GM19324 (cell line): ENCODE data around the gene SPI1.

Experiments
- ATAC-seq: cut with Tn5 transposase; IDR thresholded peaks from one replicate; pipeline ENCODE4 v1.9.1; 2021; ENCODE audit warnings: mild to moderate bottlenecking, moderate library complexity; ENCODE audit not compliant: unreplicated experiment, low FRiP score

Gene SPI1

DNA sequence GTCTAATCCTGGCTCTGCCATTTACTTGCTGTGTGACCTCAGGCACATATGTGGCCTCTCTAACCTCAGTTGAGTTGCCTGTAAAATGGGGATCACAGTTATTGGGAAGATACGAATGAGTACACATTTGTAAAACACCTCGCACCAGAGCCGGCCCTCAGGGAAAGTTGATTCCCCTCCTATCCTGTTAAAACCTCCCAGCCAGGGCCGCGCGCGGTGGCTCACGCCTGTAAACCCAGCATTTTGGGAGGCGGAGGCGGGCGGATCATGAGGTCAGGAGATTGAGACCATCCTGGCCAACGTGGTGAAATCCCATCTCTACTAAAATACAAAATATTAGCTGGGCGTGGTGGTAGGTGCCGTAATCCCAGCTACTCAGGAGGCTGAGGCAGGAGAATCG is 18.0 kb downstream of the SPI1 start:
- no peak for ATAC-seq

DNA sequence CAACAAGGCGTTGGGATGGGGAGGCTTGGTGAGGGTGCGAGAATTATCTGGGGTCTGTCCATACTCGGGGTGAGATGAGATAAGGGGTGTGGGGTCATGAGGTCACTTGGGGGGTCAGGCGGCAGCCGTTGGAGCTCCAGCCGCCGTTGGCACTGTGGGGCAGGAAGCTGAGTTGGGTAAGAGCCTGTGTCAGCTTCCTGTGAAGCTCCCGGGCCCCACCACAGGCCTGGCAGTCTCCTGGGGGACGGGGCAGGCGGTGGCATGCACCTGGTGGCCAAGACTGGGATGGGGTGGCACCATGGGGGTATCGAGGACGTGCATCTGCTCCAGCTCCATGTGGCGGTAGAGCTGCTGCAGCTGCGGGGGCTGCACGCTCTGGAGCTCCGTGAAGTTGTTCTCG is 18.8 kb downstream of the SPI1 start:
- no peak for ATAC-seq

GRCh38 chr11:47359162-47359561 is 19.2 kb downstream of the SPI1 start:
- no peak for ATAC-seq

- ATAC-seq: no peak
Measured at GRCh38 chr11:47358731-47359051, 19.7 kb downstream of the SPI1 start.

DNA sequence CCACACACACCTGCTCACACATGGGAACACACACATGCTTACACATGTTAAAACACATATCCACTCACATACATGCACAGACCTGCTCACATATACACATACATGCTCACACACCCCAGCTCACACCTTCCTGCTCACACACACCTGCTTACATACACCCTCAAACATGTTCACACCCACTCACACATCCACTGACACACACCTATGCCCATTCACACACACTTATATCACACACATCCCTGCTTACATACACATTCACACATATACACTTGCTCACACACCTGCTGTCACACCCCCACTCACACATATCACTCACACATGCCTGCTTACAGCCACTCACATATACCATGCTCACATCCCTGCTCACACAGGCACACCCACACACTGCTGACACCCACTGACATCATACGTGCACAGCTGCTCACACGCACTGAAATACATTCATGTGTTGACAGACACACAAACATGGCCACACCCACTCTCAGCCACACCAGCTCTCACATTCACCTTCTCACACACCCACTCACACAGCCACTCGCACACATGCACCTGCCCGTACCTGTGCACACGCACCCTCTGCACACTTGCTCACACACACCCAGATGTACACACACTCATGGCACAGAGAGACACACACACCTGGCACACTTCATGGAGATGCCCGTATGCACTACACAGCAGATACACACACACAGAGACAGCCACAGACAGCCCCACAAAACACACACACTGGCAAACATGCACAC is 20.2 kb downstream of the SPI1 start:
- ATAC-seq: no peak

- no peak for ATAC-seq
Measured at GRCh38 chr11:47356998-47357329, 21.4 kb downstream of the SPI1 start.

DNA sequence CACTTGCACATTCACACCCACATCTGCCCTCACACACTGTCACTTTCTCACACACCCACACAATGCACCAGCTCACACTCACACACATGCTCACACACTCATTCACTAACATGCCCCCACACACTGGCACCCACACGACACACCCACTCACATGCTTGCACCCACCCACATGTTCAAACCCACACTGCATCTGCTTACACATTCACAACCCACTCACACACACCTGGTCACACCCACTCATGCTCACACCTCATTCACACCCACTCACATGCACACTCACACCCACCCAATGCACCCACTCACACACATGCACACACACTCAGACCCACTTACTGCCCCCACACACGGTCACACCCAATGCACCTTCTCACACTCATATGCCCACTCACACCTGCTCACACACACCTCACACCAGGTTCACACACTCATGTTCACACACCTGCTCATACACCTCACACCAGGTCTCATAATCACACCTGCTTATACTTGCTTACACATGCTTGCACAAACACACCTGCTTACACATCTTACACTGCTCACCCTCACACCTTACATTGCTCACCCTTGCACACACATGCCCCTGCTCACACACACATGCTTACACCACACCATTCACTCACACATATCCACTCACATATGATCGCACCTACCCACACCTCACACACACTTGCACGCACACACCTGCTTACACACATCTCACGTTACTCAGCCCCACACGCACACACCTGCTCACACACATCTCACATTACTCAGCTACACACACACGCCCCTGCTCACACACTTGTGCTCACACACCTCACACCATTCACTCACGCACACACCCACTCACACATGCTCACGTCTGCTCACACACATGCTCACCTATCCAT is 22.0 kb downstream of the SPI1 start:
- ATAC-seq: no peak

DNA sequence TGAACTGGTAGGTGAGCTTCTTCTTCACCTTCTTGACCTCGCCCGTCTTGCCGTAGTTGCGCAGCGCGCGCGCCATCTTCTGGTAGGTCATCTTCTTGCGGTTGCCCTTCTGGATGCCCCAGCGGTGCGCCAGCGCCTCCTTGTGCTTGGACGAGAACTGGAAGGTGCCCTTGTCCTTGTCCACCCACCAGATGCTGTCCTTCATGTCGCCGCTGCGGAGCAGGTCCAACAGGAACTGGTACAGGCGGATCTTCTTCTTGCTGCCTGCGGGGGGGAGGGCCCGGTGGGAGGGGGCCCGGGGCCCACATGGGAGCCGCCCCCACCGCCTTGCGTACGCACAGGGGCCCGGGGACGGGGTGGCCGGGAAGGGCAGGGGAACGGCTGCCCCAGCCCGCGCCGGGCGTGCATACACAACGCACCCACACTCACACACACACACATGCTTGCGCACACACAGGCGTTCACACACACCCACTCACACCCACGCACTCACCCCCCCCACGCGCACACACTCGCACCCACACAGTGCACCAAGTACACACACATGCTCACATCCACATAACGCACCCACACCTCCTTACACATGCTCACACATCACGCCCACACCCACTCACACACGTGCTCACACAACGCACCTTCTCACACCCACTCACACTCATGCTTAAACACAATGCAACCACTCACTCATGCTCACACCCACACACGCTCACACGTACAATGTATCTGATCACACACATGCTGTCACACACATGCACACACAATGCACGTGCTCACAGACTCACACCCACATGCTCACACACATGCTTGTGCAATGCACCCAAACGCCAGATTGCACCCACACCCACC is 22.8 kb downstream of the SPI1 start:
- ATAC-seq: no peak

DNA sequence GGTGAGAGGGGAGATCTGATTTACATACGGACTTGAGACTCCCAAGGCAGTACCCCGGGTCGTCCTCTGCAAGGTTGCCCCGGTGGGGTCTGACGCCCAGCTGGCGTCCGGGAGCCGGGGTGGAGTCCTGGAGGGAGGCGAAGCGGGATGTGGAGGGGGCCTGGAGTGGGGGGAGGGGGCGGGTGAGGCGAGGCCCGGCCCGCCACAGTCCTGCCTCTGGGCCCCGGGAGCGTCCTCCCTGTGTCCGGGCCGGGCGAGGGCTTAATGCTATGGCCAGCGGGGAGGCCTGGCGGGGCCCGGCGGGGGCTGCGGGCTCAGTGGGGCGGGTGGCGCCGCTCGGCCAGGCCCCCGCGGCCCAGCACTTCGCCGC is 23.4 kb downstream of the SPI1 start:
- ATAC-seq: no peak

- no peak for ATAC-seq
Measured at GRCh38 chr11:47353978-47354774, 24.2 kb downstream of the SPI1 start.

DNA sequence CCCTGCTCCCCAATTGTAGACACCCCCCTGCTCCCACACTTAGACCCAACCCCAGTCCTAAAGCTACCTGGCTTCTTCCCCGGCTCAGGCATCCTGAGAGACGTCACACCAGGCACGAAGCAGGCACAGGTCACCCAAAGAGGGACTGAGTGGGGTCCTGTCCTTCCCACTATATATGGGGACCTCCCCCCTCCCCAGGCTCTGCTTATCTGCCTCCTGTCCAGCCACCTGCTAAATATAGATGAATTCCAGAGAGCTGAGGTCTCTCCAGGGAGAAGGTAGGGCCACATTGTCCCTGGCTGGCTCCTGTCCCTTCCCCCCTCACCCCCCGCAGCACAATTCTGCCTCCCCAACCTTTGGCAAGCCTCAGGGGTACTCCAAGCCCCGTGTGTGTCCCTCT is 25.8 kb downstream of the SPI1 start, which contains the start of gene MYBPC3:
Gene MYBPC3, minus strand, starts transcription at position 147 of the 400 bp plus-strand sequence. Its CDS starts 55 bp downstream, at position 92.
- no peak for ATAC-seq

DNA sequence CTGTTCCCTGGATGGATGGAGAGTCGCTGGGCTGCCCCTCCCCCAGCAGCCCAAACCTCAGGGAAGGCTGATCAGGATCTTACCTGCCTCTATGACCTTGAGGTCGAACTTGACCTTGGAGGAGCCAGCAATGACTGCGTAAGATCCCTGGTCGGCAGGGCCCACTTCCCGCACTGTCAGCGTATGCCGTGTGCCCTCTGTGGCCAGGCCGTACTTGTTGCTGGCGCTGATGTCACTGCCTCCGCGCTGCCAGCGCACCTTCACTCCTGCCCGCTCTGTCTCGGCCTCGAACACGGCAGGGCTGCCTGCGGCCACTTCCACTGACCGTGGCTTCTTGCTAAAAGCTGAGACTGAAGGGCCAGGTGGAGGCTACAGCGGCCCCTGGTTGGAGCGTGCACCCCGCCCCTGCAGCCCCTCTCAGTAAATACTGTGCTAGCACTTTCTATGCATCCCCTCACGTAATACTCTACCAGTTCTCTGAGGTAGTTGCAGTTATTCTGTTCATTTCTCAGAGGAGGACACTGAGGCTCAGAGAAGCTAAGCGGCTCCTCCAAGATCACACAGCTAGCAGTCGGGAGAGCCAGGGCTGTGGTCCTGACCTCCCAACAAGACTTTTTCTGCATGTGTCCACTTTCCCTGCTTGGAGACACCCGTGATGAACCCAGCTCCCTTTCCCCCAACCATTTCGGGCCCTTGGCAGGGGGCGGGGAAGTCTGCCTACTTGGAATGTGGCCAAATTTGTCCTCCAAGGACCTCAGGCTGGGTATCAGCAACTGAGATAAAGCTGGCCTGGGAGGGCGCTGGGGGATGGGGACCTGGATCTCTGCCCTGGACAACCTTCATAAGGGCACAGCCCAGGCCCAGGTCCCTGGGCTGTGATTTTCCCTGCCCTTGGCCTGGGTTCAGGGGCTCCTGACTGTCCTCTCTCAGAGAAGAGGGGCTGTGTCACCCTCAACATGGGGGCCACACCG is 26.9 kb downstream of the SPI1 start:
- no peak for ATAC-seq

DNA sequence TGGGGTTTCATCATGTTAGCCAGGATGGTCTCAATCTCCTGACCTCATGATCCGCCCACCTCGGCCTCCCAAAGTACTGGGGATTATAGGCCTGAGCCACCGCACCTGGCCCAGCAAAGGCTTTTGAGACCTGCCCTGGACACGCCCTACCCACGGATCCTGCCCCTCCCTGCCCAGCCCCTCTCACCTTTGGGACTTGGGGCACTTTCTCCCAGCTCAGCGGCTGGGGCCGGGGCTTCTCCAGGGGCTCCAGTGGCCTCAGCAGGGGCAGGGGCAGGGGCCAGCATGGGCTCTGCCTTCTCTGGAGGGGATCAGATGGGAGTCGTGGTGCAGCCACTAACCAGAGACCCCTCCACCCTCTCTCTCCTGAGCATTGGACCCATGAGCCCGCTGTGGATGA is 28.0 kb downstream of the SPI1 start:
- no peak for ATAC-seq

GRCh38 chr11:47349521-47350095 is 28.7 kb downstream of the SPI1 start:
- no peak for ATAC-seq

DNA sequence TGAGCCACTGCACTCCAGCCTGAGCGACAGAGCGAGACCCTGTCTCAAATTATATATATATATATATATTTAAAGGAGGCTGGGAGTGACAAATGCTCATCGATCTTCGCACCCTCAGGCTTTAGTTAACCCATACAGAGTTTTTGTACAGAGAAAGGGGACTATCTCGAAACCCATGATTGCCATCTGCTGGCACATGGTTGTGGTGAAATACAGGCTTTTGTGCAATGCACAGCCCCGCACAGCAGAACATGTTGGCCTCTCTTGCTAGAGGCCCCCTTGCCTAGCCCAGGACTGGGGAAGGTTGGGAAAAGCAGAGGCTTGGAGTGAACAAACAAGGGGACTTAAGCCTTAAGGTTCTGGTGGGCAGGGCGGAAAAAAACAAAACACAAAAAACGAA is 29.5 kb downstream of the SPI1 start:
- no peak for ATAC-seq

DNA sequence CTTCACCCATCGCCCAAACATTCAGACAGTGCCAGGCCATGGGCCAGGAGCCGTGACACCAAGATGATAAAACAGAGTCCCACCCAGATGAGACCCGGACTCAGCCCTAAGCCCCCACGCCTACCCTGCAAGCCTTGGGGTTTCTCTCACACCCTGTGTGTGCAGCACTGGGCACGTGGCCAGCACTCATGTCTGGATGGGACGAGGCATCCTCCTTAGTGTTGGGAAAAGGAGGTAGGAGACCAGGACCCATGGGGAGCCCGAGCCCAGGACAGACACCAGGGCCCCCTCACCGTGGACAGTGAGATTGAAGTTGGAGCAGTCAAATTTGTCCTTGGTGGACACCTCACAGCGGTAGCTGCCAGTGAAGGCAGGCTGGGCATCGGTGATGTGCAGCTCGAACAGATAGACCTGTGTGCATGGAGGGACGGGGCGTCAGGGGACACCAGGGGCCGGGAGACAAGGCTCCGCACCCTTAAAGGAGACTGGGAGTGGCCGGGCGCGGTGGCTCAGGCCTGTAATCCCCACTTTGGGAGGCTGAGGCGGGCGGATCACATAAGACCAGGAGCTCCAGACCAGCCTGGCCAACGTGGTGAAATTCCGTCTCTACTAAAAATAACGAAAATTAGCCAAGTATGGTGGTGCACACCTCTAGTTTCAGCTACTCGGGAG is 30.1 kb downstream of the SPI1 start:
- no peak for ATAC-seq

GRCh38 chr11:47347137-47347536 is 31.2 kb downstream of the SPI1 start:
- ATAC-seq: no peak

DNA sequence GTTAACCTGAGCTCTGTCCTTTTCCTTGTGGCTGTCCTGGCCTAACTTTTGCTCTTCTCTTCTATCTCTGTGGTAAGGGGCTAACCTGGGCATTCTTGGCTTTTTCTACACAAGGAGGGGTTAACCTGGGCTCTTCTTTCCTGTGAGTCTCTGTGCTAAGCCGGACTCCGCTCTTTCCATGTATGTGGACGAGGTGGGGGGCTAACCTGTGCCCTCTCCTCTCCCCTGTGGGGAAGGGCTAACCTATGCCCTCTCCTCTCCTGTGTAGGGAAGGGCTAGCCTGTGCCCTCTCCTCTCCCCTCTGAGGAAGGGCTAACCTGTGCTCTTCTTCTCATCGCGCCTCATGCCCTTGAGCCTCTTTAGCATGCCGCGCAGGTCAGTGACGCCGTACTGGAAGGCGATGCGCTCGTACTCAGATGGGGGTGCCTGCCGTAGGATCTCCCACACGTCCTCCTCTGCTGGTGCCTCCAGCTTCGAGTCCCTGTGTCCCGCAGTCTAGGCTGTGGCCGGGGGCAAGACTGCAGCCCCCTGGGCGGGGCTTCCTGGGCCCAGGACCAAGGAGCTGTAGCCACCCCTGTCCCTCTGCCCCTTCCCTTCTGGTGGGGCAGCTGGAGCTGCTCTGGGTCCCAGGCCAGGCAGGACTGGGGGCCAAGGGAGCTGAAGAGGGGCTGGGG is 32.3 kb downstream of the SPI1 start:
- ATAC-seq: no peak
